ENCODE results near the gene COL6A3. TPM values are rescaled to one million over a fixed set of nuclear protein-coding genes. Genes with fewer than 3 reads are reported as not detected.

COL6A3 gene
- total RNA-seq, 1 donor from 2014 or later: 13.1 TPM

DNA sequence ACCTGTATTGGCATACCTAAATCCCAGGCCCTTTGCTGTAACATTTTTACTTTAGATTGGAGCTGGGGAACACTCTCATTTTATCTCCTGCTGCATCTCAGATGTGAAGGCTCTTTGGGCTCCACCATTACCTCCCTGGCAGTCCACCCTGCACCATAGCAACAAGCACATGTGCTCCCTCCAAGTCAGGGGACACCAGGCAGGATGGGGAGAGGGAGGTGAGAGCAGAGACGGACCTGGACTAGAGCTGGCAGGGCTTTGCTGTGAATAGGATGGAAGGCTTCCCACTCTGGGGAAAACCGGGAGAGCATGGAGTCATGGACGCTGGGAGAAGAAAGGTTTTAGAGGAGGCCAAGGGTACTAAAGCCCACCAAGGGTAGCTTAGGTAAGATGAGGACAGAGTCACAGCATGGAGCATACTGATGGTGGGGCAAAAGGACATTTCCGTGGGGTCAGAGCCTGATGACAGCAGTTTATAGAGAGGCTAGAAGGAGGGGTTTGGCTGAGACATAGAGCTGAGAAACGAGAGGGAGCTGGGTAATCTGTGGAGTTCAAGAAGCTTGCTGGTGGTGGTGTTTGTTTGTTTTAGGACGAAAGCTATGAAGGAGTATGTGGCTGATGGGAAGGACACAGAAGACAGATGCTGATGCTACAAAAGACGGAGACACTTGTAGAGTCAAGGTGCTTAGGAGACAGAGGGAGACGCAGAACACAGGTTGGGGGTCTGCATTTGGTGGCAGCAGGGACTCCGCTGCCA, 134.8 kb downstream of the COL6A3 start:
- H3K4me3 Mint-ChIP-seq: no peak overlapping the region
- no peaks in the 10 kb centered on the region for H3K4me1 Mint-ChIP-seq (ENCODE audit: low read depth)
- DNase-seq (ENCODE audit: low spot score): no peak
- H3K36me3 Mint-ChIP-seq (ENCODE audit: low read depth): no peaks in the 10 kb centered on the region
- H3K9me3 Mint-ChIP-seq: no peaks in the 10 kb centered on the region
- peaks cover 8% of the 10 kb centered on the region for H3K27me3 Mint-ChIP-seq (ENCODE audit: insufficient read depth)
- no peak overlapping the region for H3K27ac Mint-ChIP-seq
- intact Hi-C loops (cut with micrococcal nuclease): no loop called here

DNA sequence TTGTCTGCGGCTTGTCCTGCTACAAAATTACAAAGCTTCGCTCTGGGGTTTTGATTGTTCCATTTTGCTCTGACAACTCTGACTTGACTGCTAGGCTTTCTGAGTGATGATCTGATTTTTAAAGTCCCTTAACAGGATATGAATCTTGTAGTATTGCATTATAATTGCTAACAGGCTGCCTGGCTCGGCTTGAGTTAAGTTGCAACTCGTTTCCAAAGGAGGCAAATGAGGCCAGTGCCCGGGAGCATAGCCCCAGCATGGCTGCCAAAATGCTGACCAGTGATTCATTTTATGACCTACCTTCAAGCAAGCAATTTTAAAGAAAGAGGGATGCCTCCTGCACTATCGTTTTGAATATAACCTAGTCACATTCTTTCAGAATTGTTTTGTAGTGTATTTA, 135.4 kb downstream of the COL6A3 start:
- Mint-ChIP-seq H3K27me3 (ENCODE audit: insufficient read depth) (peaks cover 8% of the 10 kb centered on the region), H3K9me3 (no peaks in the 10 kb centered on the region), H3K36me3 (ENCODE audit: low read depth) (no peaks in the 10 kb centered on the region), H3K4me1 (ENCODE audit: low read depth) (no peaks in the 10 kb centered on the region), H3K27ac (no peak overlapping the region), H3K4me3 (no peak overlapping the region)
- DNase-seq (ENCODE audit: low spot score): no peak
- intact Hi-C loops (cut with micrococcal nuclease): no loop called here

DNA sequence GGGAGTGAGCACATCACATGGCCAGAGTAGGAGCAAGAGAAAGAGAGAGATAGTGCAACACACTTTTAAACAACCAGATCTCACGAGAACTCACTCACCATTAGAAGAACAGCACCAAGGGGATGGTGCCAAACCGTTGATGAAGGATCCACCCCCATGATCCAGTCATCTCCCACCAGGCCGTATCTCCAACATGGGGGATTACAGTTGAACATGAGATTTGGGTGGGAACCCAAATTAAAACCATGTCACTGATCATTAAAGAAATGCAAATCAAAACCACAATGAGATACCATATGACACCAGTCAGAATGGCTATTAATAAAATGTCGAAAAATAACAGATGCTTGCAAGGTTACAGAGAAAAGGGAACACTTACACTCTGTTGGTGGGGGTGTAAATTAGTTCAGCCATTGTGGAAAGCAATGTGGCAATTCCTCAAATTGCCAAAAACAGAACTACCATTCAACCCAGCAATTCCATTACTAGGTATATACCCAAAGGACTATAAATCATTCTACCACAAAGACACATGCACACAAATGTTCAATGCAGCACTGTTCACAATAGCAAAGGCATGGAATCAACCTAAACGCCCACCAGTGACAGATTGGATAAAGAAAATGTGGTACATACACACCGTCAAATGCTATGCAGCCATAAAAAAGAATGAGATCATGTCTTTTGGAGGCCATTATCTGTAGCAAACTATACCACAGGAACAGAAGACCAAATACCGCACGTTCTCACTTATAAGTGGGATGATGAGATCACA, 137.1 kb downstream of the COL6A3 start:
- no peak for DNase-seq (ENCODE audit: low spot score)
- no peaks in the 10 kb centered on the region for H3K9me3 Mint-ChIP-seq
- no peaks in the 10 kb centered on the region for H3K4me1 Mint-ChIP-seq (ENCODE audit: low read depth)
- H3K27ac Mint-ChIP-seq: no peak overlapping the region
- intact Hi-C loops (cut with micrococcal nuclease): no loop called here
- H3K36me3 Mint-ChIP-seq (ENCODE audit: low read depth): no peaks in the 10 kb centered on the region
- peaks cover 8% of the 10 kb centered on the region for H3K27me3 Mint-ChIP-seq (ENCODE audit: insufficient read depth)
- H3K4me3 Mint-ChIP-seq: no peak overlapping the region

Other genes with a start within 250 kb of the COL6A3 start
- gene MLPH, start 73.1 kb upstream of the COL6A3 start, total RNA-seq: not detected in 2 replicates
- not detected in 2 replicates for gene PRLH, start 152.4 kb upstream of the COL6A3 start, total RNA-seq
- gene RAB17, start 176.6 kb upstream of the COL6A3 start, total RNA-seq: not detected in 2 replicates
- gene LRRFIP1, start 213.4 kb upstream of the COL6A3 start, total RNA-seq: 212 and 226 TPM in 2 replicates

Measured in activated T-helper 1 cell treated with anti-CD3 and anti-CD28 coated beads, Interleukin-12 subunit alpha, Interleukin-12 subunit beta, Interleukin-2, Interleukin-4 antibody, amounts not matched to agents 30 ng/mL and 10 ng/mL and 1 ng/mL, durations not matched to agents 14 hours and 24 hours and 36 hours (primary cell).